SK-N-SH (cell line): Measurements from ENCODE around the gene MAPRE3. TPM values are rescaled to one million over a fixed set of nuclear protein-coding genes. Genes with fewer than 3 reads are reported as not detected.

ENCODE experiments used
- CTCF ChIA-PET: fragments of 300-600, 350-600 bp; formaldehyde crosslinking; extraction: SDS; loops from one replicate; lab custom pipeline; 2021; lab: Yijun Ruan, JAX
- POLR2A ChIA-PET: fragments of 350-600 bp; sonication (Branson Sonifier 250); formaldehyde crosslinking; extraction: SDS; loops from one replicate; lab custom pipeline; 2020; ENCODE audit warnings: antibody characterized with exemption, inconsistent platforms; lab: Yijun Ruan, JAX
- DNase-seq: peaks from one replicate; pipeline ENCODE4 v3.0.0; 2012
- H2AFZ ChIP-seq: fragments of 200-600 bp; sonication (generic); 2 replicates; pipeline ENCODE4 v1.8.1; 2016; ENCODE audit warnings: antibody characterized with exemption, mild to moderate bottlenecking, low read depth
- H3F3A ChIP-seq: fragments of 200-600 bp; sonication (generic); replicated peaks from 2 replicates; pipeline ENCODE3; 2016; ENCODE audit warnings: antibody characterized with exemption, mild to moderate bottlenecking; ENCODE audit not compliant: insufficient read depth
- H3K27ac ChIP-seq, 2 experiments: fragments of 200-500 bp in 1 of 2; fragments of 200-600 bp in 1 of 2; sonication (Bioruptor generic) in 1 of 2; sonication (generic), shearing (Covaris generic) in 1 of 2; 2 replicates each; pipeline versions ENCODE4 v1.5.1 to v1.6.1; 2014 to 2016; ENCODE audit warnings: low read depth in 2 of 2, inconsistent platforms in 1 of 2, low read length in 1 of 2, mild to moderate bottlenecking in 1 of 2, mixed read lengths in 1 of 2
- H3K27me3 ChIP-seq: fragments of 200-600 bp; sonication (generic), shearing (Covaris generic); 2 replicates; pipeline ENCODE4 v1.6.1; 2016; ENCODE audit warnings: mixed run types; ENCODE audit not compliant: insufficient read depth
- H3K36me3 ChIP-seq, 2 experiments: fragments of 200-500 bp in 1 of 2; fragments of 200-600 bp in 1 of 2; sonication (Bioruptor generic) in 1 of 2; sonication (generic) in 1 of 2; replicated peaks in 1 of 2; 2 replicates each; pipeline versions ENCODE3 to v1.5.1; 2014 to 2016; ENCODE audit warnings: low read length in 1 of 2, mild to moderate bottlenecking in 1 of 2; ENCODE audit not compliant: insufficient read depth in 2 of 2, control insufficient read depth in 1 of 2
- H3K4me1 ChIP-seq, 2 experiments: fragments of 200-500 bp in 1 of 2; fragments of 200-600 bp in 1 of 2; sonication (Bioruptor generic) in 1 of 2; sonication (generic), shearing (Covaris generic) in 1 of 2; 2 replicates each; pipeline versions ENCODE4 v1.5.1 to v1.6.1; 2014 to 2016; ENCODE audit warnings: low read depth in 1 of 2, low read length in 1 of 2, mixed run types in 1 of 2; ENCODE audit not compliant: insufficient read depth in 2 of 2, control insufficient read depth in 1 of 2
- H3K4me2 ChIP-seq: fragments of 200-600 bp; sonication (generic), shearing (Covaris generic); 2 replicates; pipeline ENCODE4 v1.6.1; 2017; ENCODE audit warnings: mixed run types
- H3K4me3 ChIP-seq, 2 experiments: fragments of 200-500 bp in 1 of 2; fragments of 200-600 bp in 1 of 2; sonication (Bioruptor generic) in 1 of 2; sonication (generic), shearing (Covaris generic) in 1 of 2; 2 replicates each; pipeline versions ENCODE4 v1.5.1 to v1.8.1; 2014 to 2016; ENCODE audit warnings: low read depth in 2 of 2, inconsistent platforms in 1 of 2, low read length in 1 of 2, mild to moderate bottlenecking in 1 of 2, mixed read lengths in 1 of 2, moderate library complexity in 1 of 2
- H3K79me2 ChIP-seq: fragments of 200-600 bp; sonication (generic); 2 replicates; pipeline ENCODE4 v1.8.1; 2017; ENCODE audit warnings: mild to moderate bottlenecking; ENCODE audit not compliant: insufficient read depth
- H3K9ac ChIP-seq: fragments of 200-600 bp; sonication (generic); 2 replicates; pipeline ENCODE4 v1.6.1; 2017; ENCODE audit warnings: mixed run types
- H3K9me2 ChIP-seq: fragments of 200-600 bp; sonication (generic); 2 replicates; pipeline ENCODE4 v1.6.1; 2017; ENCODE audit warnings: mixed run types
- H3K9me3 ChIP-seq: fragments of 200-600 bp; sonication (generic); 2 replicates; pipeline ENCODE4 v1.6.1; 2017; ENCODE audit warnings: mixed run types, mild to moderate bottlenecking, moderate library complexity
- H4K20me1 ChIP-seq: fragments of 200-600 bp; sonication (generic); 2 replicates; pipeline ENCODE4 v1.6.1; 2017; ENCODE audit warnings: mild to moderate bottlenecking, mixed run types; ENCODE audit not compliant: insufficient read depth
- CHD2 ChIP-seq: fragments of 150-350 bp; IDR thresholded peaks from 2 replicates; pipeline ENCODE4 v1.6.1; 2018; ENCODE audit warnings: low read length; ENCODE audit not compliant: partially characterized antibody
- ELF1 ChIP-seq: IDR thresholded peaks from 2 replicates; pipeline ENCODE4 v1.4.0; 2012
- EZH2phosphoT487 ChIP-seq: fragments of 200-600 bp; sonication (generic); IDR thresholded peaks from 2 replicates; pipeline ENCODE4 v1.6.1; 2017; ENCODE audit warnings: low read depth, mixed run types, mild to moderate bottlenecking, antibody characterized with exemption, moderate library complexity, borderline replicate concordance
- GATA2 ChIP-seq: sonication (generic); formaldehyde crosslinking; IDR thresholded peaks from 2 replicates; pipeline ENCODE4 v1.5.0; 2020; ENCODE audit warnings: mild to moderate bottlenecking, missing genetic modification reagents
- MXI1 ChIP-seq: IDR thresholded peaks from 2 replicates; pipeline ENCODE4 v1.6.1; 2012; ENCODE audit warnings: mild to moderate bottlenecking, low read depth, low read length, improper control_type of control experiment
- NFIC ChIP-seq: IDR thresholded peaks from 2 replicates; pipeline ENCODE4 v1.4.0; 2012; ENCODE audit warnings: borderline replicate concordance
- RAD21 ChIP-seq: IDR thresholded peaks from 2 replicates; pipeline ENCODE4 v1.6.1; 2012; ENCODE audit warnings: mild to moderate bottlenecking, low read length
- RXRA ChIP-seq: IDR thresholded peaks from 2 replicates; pipeline ENCODE4 v1.4.0; 2012; ENCODE audit warnings: low read depth, mild to moderate bottlenecking, borderline replicate concordance
- SMC3 ChIP-seq: IDR thresholded peaks from 2 replicates; pipeline ENCODE4 v1.6.1; 2012; ENCODE audit warnings: low read depth, low read length, improper control_type of control experiment
- TEAD4 ChIP-seq: IDR thresholded peaks from 2 replicates; pipeline ENCODE4 v1.4.0; 2012; ENCODE audit warnings: mild to moderate bottlenecking, borderline replicate concordance; ENCODE audit not compliant: insufficient read depth
- WGBS: methylation state at CpG from one replicate; pipeline ENCODE4 v1.1.6; 2017; ENCODE audit warnings: low lambda C conversion rate; 5-methylcytosine and 5-hydroxymethylcytosine counted together
- polyA plus RNA-seq, 3 experiments: library from polyadenylated mRNA; depleted of rRNA; stranded (reverse); fragments of >200 nt; gene quantifications; 2 replicates each; pipeline ENCODE4 v1.2.3, GENCODE V29; 2012
- TF ChIP-seq, protein P1 (sequence below): fragments of 150-350 bp; IDR thresholded peaks from 2 replicates; pipeline ENCODE4 v1.6.1; 2016; ENCODE audit warnings: mild to moderate bottlenecking, low read depth, low read length
- TF ChIP-seq, protein P2 (sequence below): fragments of 150-350 bp; IDR thresholded peaks from 2 replicates; pipeline ENCODE4 v1.6.1; 2017; ENCODE audit warnings: antibody characterized with exemption, low read length, low read depth, borderline replicate concordance
- TF ChIP-seq, protein P3 (sequence below): IDR thresholded peaks from 2 replicates; pipeline ENCODE4 v1.6.1; 2012; ENCODE audit warnings: mild to moderate bottlenecking, low read depth, low read length, moderate library complexity
- TF ChIP-seq, protein P4 (sequence below): IDR thresholded peaks from 2 replicates; pipeline ENCODE4 v1.4.0; 2012; ENCODE audit warnings: low read depth, borderline replicate concordance

MAPRE3 gene
- polyA plus RNA-seq, 1 of the 3 experiments (the other 2 are of a cell fraction), result 24.4 TPM

DNA sequence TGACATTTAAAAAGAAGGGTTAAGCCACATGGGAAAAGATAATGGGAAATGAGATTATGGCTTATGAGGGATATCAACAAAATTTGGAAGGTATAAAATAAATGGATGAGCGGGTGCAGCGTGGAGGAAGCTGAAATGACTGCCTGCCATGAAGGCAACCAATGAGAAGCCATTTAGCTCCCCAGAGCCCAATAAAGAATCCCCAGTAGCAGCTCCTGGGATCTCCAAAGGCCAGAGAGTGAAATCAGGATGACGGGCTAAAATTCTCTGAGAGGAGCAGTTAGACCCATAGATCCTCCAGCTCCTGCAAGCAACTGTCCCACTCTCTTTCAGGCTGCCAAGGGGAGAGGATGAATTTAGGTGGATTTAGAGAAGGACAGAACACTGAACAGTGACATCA is 12.9 kb upstream of the MAPRE3 start:
- no peaks in the 10 kb centered on the region for H3K36me3 ChIP-seq
- H3K4me1 ChIP-seq, result peaks cover 0 to 3% of the 10 kb centered on the region in 2 experiments; a peak in 1 of 4 replicates
- peaks cover 63% of the 10 kb centered on the region for H3K27me3 ChIP-seq
- no peaks in the 10 kb centered on the region for H3F3A ChIP-seq
- no peaks in the 10 kb centered on the region for H3K79me2 ChIP-seq
- no peaks in the 10 kb centered on the region for H3K9me2 ChIP-seq
- no peak overlapping the region for H3K9ac ChIP-seq
- WGBS, result 94% methylated on average over 3 of the region's 3 CpGs
- no peaks in the 10 kb centered on the region for H4K20me1 ChIP-seq
- no peak overlapping the region for H3K4me3 ChIP-seq
- CTCF ChIA-PET, result interaction anchor here (0.6 to 21.9 kb wide), 8 partner anchors 8 to 128 kb away, joined by 3 to 1017 read pairs (median 3); partner anchors contain the start of genes DPYSL5 and TMEM214
- no peak overlapping the region for H2AFZ ChIP-seq
- no peaks in the 10 kb centered on the region for H3K9me3 ChIP-seq
- POLR2A ChIA-PET, result no interaction called here
- TF ChIP-seq SMC3, result no peak
- TF ChIP-seq, protein P1, sequence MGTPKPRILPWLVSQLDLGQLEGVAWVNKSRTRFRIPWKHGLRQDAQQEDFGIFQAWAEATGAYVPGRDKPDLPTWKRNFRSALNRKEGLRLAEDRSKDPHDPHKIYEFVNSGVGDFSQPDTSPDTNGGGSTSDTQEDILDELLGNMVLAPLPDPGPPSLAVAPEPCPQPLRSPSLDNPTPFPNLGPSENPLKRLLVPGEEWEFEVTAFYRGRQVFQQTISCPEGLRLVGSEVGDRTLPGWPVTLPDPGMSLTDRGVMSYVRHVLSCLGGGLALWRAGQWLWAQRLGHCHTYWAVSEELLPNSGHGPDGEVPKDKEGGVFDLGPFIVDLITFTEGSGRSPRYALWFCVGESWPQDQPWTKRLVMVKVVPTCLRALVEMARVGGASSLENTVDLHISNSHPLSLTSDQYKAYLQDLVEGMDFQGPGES, result no peak
- TF ChIP-seq ELF1, result no peak
- no peak for TF ChIP-seq NFIC
- TF ChIP-seq RXRA, result no peak
- no peak for TF ChIP-seq GATA2 (CRISPR knock-in tag)
- TF ChIP-seq, protein P2, sequence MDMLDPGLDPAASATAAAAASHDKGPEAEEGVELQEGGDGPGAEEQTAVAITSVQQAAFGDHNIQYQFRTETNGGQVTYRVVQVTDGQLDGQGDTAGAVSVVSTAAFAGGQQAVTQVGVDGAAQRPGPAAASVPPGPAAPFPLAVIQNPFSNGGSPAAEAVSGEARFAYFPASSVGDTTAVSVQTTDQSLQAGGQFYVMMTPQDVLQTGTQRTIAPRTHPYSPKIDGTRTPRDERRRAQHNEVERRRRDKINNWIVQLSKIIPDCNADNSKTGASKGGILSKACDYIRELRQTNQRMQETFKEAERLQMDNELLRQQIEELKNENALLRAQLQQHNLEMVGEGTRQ, result no peak
- TF ChIP-seq CHD2, result no peak
- TF ChIP-seq, protein P3, sequence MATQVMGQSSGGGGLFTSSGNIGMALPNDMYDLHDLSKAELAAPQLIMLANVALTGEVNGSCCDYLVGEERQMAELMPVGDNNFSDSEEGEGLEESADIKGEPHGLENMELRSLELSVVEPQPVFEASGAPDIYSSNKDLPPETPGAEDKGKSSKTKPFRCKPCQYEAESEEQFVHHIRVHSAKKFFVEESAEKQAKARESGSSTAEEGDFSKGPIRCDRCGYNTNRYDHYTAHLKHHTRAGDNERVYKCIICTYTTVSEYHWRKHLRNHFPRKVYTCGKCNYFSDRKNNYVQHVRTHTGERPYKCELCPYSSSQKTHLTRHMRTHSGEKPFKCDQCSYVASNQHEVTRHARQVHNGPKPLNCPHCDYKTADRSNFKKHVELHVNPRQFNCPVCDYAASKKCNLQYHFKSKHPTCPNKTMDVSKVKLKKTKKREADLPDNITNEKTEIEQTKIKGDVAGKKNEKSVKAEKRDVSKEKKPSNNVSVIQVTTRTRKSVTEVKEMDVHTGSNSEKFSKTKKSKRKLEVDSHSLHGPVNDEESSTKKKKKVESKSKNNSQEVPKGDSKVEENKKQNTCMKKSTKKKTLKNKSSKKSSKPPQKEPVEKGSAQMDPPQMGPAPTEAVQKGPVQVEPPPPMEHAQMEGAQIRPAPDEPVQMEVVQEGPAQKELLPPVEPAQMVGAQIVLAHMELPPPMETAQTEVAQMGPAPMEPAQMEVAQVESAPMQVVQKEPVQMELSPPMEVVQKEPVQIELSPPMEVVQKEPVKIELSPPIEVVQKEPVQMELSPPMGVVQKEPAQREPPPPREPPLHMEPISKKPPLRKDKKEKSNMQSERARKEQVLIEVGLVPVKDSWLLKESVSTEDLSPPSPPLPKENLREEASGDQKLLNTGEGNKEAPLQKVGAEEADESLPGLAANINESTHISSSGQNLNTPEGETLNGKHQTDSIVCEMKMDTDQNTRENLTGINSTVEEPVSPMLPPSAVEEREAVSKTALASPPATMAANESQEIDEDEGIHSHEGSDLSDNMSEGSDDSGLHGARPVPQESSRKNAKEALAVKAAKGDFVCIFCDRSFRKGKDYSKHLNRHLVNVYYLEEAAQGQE, result no peak
- H3K4me2 ChIP-seq, result no peak overlapping the region
- no peak for DNase-seq
- H3K27ac ChIP-seq, result no peak overlapping the region

DNA sequence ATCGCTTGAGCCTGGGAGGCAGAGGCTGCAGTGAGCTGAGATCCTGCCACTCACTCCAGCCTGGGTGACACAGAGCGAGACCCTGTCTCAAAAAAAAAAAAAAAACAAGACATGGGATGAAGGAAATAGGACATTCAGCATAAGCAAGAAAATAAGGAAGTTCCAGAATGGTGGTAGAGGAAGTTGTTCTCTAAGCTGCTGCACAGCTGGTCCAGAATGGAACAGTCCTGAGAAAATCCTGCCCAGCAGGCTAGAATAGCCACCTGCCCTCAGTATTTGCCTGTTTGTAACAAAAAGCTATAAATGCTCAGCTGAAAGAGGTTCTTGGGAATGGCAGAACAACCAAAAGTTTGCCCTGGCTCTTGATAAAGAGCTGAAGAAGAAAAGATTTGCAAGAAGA is 11.1 kb upstream of the MAPRE3 start:
- Histone ChIP-seq H3K4me2 (no peak overlapping the region), H3K4me1 (peaks cover 0 to 3% of the 10 kb centered on the region in 2 experiments; a peak in 1 of 4 replicates), H3K36me3 (no peaks in the 10 kb centered on the region), H3K9ac (no peak overlapping the region), H3K9me2 (no peaks in the 10 kb centered on the region), H3K27me3 (peaks cover 48% of the 10 kb centered on the region), H3K4me3 (no peak overlapping the region), H3K79me2 (no peaks in the 10 kb centered on the region), H3K27ac (no peak overlapping the region), H3F3A (no peaks in the 10 kb centered on the region), H3K9me3 (no peaks in the 10 kb centered on the region), H4K20me1 (no peaks in the 10 kb centered on the region), H2AFZ (no peak overlapping the region)
- WGBS, result 78% methylated on average over 2 of the region's 2 CpGs
- CTCF ChIA-PET, result interaction anchor here (1.0 to 21.9 kb wide), 10 partner anchors 20 to 344 kb away, joined by 3 to 1017 read pairs (median 24); partner anchors contain the start of genes AGBL5, DPYSL5 and TMEM214
- POLR2A ChIA-PET, result no interaction called here
- DNase-seq, result no peak
- TF ChIP-seq MXI1 (no peak), NFIC (no peak), TEAD4 (no peak), ELF1 (no peak), EZH2phosphoT487 (no peak), RAD21 (no peak), CHD2 (no peak)
- TF ChIP-seq, protein P4, sequence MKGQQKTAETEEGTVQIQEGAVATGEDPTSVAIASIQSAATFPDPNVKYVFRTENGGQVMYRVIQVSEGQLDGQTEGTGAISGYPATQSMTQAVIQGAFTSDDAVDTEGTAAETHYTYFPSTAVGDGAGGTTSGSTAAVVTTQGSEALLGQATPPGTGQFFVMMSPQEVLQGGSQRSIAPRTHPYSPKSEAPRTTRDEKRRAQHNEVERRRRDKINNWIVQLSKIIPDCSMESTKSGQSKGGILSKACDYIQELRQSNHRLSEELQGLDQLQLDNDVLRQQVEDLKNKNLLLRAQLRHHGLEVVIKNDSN, result no peak
- TF ChIP-seq, protein P3, result no peak
